ACC112 (cell line): Measurements from ENCODE around the gene NFIL3.

Source experiments
- H2AFZ ChIP-seq: fragments of 200-600 bp; sonication (generic); one replicate; pipeline ENCODE4 v1.6.0; 2017; ENCODE audit warnings: antibody characterized with exemption, low read length; ENCODE audit not compliant: unreplicated experiment
- H3K27ac ChIP-seq: fragments of 200-600 bp; sonication (generic); 2 replicates; pipeline ENCODE4 v1.5.1; 2014; ENCODE audit warnings: low read depth, mild to moderate bottlenecking, antibody characterized with exemption, low read length, moderate library complexity
- H3K27me3 ChIP-seq: fragments of 200-600 bp; sonication (generic); 2 replicates; pipeline ENCODE4 v1.6.1; 2014; ENCODE audit warnings: mild to moderate bottlenecking, antibody characterized with exemption, low read length, moderate library complexity, mixed read lengths; ENCODE audit not compliant: insufficient read depth
- H3K36me3 ChIP-seq: fragments of 200-600 bp; sonication (generic); 2 replicates; pipeline ENCODE4 v1.6.1; 2016; ENCODE audit warnings: mild to moderate bottlenecking, antibody characterized with exemption, low read length, moderate library complexity, mixed read lengths; ENCODE audit not compliant: insufficient read depth
- H3K4me1 ChIP-seq: fragments of 200-600 bp; sonication (generic); one replicate; pipeline ENCODE4 v1.6.1; 2016; ENCODE audit warnings: low read length, mixed read lengths; ENCODE audit not compliant: insufficient read depth, unreplicated experiment, control insufficient read depth
- H3K4me3 ChIP-seq: fragments of 200-600 bp; sonication (generic); 2 replicates; pipeline ENCODE4 v1.5.1; 2014; ENCODE audit warnings: mild to moderate bottlenecking, low read depth, low read length
- H3K79me2 ChIP-seq: fragments of 200-600 bp; sonication (generic); one replicate; pipeline ENCODE4 v1.6.0; 2016; ENCODE audit warnings: low read length; ENCODE audit not compliant: control insufficient read depth, unreplicated experiment, insufficient read depth

Gene NFIL3

DNA sequence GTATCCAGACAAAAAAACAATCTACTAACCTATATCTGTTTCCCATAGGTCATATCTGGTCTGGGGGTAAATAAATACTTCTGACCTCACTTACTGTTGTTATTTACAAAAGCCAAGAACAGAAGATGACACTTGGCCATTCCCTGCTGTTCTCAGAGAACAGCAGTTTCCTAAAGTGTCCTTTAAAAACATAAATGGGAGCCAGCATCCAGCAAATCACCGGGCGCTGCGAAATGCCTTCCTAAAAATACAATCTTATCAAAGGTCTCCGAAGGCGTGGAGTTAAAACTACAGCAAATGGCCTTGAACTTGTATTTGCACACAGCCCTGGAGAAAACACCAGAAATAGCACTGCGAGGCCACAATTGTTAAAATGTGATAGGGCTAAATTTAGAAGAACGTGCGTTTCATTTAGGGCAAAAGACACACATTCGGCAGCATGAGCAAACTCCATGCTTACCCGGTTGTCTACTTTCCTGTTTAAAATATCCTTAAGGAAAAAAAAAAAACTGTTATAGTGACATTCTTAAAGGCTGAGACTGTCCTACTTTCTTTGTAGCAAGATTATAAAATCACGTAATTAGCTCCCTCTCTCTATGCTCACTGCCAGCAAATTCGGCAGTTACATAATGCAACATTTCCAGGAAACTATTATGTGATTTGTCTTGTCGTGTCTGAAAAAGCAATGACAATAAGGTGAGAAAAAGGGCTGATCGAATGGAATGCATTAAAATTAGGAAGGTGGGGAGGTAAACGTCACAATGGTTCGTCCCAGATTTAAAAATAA is 1.5 kb downstream of the NFIL3 start:
- Histone ChIP-seq H3K27ac (peak overlapping the region; percentile 99), H3K36me3 (no peaks in the 10 kb centered on the region), H3K4me1 (peaks cover 29% of the 10 kb centered on the region), H2AFZ (no peak overlapping the region), H3K4me3 (peak overlapping the region; percentile 98), H3K79me2 (peaks cover 58% of the 10 kb centered on the region), H3K27me3 (no peaks in the 10 kb centered on the region)

- H3K4me3 ChIP-seq, result peak overlapping the region; percentile 98
- H3K36me3 ChIP-seq, result no peaks in the 10 kb centered on the region
- H2AFZ ChIP-seq, result no peak overlapping the region
- no peaks in the 10 kb centered on the region for H3K27me3 ChIP-seq
- peaks cover 38% of the 10 kb centered on the region for H3K4me1 ChIP-seq
- H3K27ac ChIP-seq, result peak overlapping the region; percentile 99
- peaks cover 67% of the 10 kb centered on the region for H3K79me2 ChIP-seq
Observed at GRCh38 chr9:91421128-91421765, 2.4 kb downstream of the NFIL3 start.

- peak overlapping the region; percentile 99 for H3K27ac ChIP-seq
- H3K4me3 ChIP-seq, result peak overlapping the region; percentile 98
- no peaks in the 10 kb centered on the region for H3K27me3 ChIP-seq
- peaks cover 42% of the 10 kb centered on the region for H3K4me1 ChIP-seq
- no peaks in the 10 kb centered on the region for H3K36me3 ChIP-seq
- no peak overlapping the region for H2AFZ ChIP-seq
- H3K79me2 ChIP-seq, result peaks cover 73% of the 10 kb centered on the region
Observed at GRCh38 chr9:91420501-91421127, 3.0 kb downstream of the NFIL3 start.

DNA sequence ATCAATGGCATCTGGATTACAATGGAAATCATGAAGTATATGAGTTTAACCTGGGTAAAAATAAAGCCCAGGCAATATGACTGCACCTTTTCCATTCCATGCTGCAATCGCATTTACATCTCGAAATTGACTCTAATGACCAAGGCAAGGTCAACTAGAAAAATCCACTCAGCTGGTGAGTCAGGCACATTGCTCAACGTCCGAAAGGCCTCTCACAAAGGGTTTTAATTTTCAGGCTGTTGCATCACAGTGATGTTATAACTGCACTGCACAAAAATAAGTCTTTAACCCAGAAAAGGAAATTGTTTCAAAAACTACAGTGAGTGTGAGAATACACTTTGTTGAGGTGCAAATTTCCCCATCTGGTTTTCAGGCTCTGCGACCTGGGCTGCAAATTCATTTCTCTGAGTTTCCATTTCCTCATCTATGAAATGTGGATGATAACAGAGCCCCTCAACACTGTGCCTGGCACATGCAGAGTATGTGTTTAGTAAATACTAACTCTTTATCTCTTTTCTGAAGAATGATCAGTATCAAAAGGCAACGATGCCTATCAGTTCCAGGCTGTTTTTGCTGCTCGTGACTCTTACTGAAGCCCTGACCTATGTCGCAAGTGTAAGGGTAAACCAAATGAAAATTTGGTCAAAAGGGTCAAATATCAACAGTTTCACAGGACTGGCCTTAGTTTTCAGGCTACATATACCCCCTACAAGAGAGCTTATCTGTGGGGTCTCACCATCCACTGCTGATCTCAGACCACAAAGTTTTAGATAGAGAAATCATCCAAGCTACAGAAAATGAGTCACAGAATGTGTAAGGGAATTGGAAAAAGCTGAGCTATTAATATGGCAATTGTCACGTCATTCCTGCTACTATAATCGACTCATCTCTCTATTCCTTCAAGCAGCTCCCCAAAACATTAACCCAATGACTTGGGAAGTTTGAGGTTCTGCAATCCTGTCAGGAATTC is 4.1 kb downstream of the NFIL3 start:
- peaks cover 84% of the 10 kb centered on the region for H3K79me2 ChIP-seq
- H3K4me3 ChIP-seq, result peak overlapping the region; percentile 98
- no peak overlapping the region for H2AFZ ChIP-seq
- H3K36me3 ChIP-seq, result no peaks in the 10 kb centered on the region
- peak overlapping the region; percentile 99 for H3K27ac ChIP-seq
- no peaks in the 10 kb centered on the region for H3K27me3 ChIP-seq
- H3K4me1 ChIP-seq, result peaks cover 42% of the 10 kb centered on the region

DNA sequence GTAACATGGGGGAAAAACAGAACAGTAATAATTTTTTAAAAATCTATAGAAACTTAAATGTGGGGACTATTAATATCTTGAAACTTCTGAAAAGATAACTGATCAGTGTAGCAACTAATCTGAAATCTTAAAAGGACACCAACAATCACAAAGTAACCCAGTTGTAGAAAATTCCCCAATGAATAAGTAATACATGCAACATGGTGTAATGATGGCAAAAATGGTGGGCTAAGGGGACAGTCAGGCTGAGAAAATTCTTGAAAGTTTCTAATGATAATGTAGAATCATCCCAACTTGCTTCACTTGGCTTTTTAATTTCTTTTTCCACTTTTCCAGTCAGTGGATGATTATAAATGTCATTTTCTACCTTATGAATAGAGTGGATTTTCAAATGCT is 5.4 kb downstream of the NFIL3 start:
- peak overlapping the region; percentile 99 for H3K27ac ChIP-seq
- H3K79me2 ChIP-seq, result peaks cover 96% of the 10 kb centered on the region
- peaks cover 42% of the 10 kb centered on the region for H3K4me1 ChIP-seq
- H3K36me3 ChIP-seq, result no peaks in the 10 kb centered on the region
- H2AFZ ChIP-seq, result no peak overlapping the region
- peak overlapping the region; percentile 59 for H3K4me3 ChIP-seq
- no peaks in the 10 kb centered on the region for H3K27me3 ChIP-seq

DNA sequence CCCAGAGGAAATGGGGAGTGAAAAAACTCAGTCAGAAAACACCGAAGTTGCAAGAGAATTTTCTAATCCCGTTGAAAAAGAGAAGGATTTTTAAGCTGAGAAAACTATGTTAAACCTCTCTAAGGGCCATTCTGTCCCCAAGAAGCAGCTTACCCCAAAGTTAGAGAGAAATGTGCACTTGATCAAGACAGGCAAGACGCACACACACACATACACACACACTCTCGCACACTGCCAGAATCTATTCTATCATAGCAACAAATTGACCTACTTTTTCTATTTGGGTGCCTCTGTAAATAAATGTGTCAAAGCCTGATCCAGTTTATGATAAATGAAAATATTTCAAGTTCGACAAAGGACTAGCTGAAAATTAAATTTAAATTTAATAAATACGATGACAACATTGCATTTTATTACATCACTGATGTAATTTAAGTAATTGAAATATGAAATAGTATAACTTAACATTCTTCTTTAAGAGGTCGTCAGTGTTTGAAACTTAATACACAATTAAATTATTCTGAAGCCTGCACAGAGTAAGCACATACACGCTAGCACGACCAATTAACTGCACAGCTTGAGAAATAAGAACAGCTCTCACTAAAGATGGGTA is 5.9 kb downstream of the NFIL3 start:
- Histone ChIP-seq H3K36me3 (no peaks in the 10 kb centered on the region), H3K27me3 (no peaks in the 10 kb centered on the region)

GRCh38 chr9:91416096-91416712 is 7.4 kb downstream of the NFIL3 start:
- H3K27me3 ChIP-seq, result no peaks in the 10 kb centered on the region
- peak overlapping the region; percentile 99 for H3K27ac ChIP-seq
- peaks cover 50% of the 10 kb centered on the region for H3K4me1 ChIP-seq
- H2AFZ ChIP-seq, result no peak overlapping the region
- no peaks in the 10 kb centered on the region for H3K36me3 ChIP-seq
- H3K4me3 ChIP-seq, result no peak overlapping the region
- H3K79me2 ChIP-seq, result peaks cover 89% of the 10 kb centered on the region

More for the DNA sequence above, 5.9 kb downstream of the NFIL3 start:
- H3K4me3 ChIP-seq, result peak overlapping the region; percentile 59
- no peak overlapping the region for H2AFZ ChIP-seq
- H3K79me2 ChIP-seq, result peaks cover 96% of the 10 kb centered on the region
- H3K4me1 ChIP-seq, result peaks cover 45% of the 10 kb centered on the region
- H3K27ac ChIP-seq, result peak overlapping the region; percentile 99

DNA sequence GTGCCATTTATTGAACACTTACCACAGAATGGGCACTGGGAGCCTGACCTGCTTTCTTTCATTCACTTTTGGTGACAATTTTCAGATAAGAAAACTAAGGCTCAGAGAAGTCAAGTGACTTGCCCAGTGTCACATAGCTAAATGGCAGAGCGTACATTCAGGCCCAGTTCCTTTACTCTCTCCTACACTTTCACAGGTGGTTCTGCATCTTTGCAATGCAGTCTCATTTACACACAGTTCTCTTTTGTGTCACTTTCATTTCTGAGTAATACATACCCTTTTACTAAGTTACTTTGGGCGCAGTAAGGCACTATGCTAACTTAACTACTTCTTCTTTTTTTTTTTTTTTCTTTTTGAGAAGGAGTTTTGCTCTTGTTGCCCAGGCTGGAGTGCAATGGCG is 8.3 kb downstream of the NFIL3 start:
- Histone ChIP-seq H3K79me2 (peaks cover 84% of the 10 kb centered on the region), H3K36me3 (peaks cover 5% of the 10 kb centered on the region), H3K4me1 (peaks cover 52% of the 10 kb centered on the region), H3K27me3 (no peaks in the 10 kb centered on the region), H3K4me3 (no peak overlapping the region), H3K27ac (no peak overlapping the region), H2AFZ (no peak overlapping the region)

DNA sequence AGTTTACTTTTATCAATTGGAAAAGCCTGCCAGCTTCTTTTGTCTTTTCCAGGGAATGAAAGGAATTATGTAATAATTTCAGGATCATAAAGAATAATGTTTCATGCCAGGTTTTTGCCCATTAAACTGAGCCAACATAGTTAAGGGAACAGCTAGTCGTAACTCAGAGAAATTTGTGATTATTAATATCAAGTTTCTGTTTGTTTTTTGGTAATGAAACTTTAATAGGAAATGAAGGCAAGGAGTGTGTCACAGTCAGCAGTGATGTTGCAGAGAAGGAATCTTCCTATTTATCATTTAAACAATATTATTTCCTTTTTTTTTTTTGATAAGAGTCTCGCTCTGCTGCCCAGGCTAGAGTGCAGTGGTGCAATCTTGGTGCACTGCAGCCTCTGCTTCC is 10.7 kb downstream of the NFIL3 start:
- H3K27me3 ChIP-seq, result no peaks in the 10 kb centered on the region
- no peak overlapping the region for H3K4me3 ChIP-seq
- no peak overlapping the region for H3K27ac ChIP-seq
- H2AFZ ChIP-seq, result no peak overlapping the region
- H3K4me1 ChIP-seq, result peaks cover 46% of the 10 kb centered on the region
- peaks cover 19% of the 10 kb centered on the region for H3K36me3 ChIP-seq
- H3K79me2 ChIP-seq, result peaks cover 79% of the 10 kb centered on the region
